Measurements from ENCODE around the gene GDI2. TPM values are rescaled to one million over a fixed set of nuclear protein-coding genes. Genes with fewer than 3 reads are reported as not detected.

GDI2 gene
- total RNA-seq, 1 donor from 2014 or later: 174 TPM

- Histone ChIP-seq H3K36me3 (peaks cover 0 to 75% of the 10 kb centered on the region in 2 donors), H3K4me3 (no peak overlapping the region), H3K4me1 (no peaks in the 10 kb centered on the region), H3K9me3 (no peaks in the 10 kb centered on the region), H3K27me3 (no peaks in the 10 kb centered on the region), H3K27ac (peak overlapping the region; percentile 6)
- no peak for DNase-seq (ENCODE audit: extremely low spot score in 2 of 2)
- intact Hi-C loops (cut with DNase I): no loop called here
- no peak for TF ChIP-seq POLR2A (IDR thresholded peaks at IDR 0.05)
- no peak for TF ChIP-seq CTCF (IDR thresholded peaks at IDR 0.05)
- TF ChIP-seq POLR2AphosphoS5 (IDR thresholded peaks at IDR 0.05; ENCODE audit: insufficient read depth in 1 of 2, low read depth in 1 of 2): no peak
Observed at GRCh38 chr10:5764422-5765297, 48.6 kb downstream of the GDI2 start.

GRCh38 chr10:5762531-5762930 is 50.7 kb downstream of the GDI2 start:
- no peak overlapping the region for H3K4me3 ChIP-seq
- DNase-seq (ENCODE audit: extremely low spot score in 2 of 2): no peak
- H3K4me1 ChIP-seq: no peaks in the 10 kb centered on the region
- intact Hi-C loops (cut with DNase I): no loop called here
- peaks cover 0 to 83% of the 10 kb centered on the region in 2 donors for H3K36me3 ChIP-seq
- H3K27ac ChIP-seq: no peak overlapping the region
- H3K9me3 ChIP-seq: no peaks in the 10 kb centered on the region
- H3K27me3 ChIP-seq: no peaks in the 10 kb centered on the region
- TF ChIP-seq CTCF (IDR thresholded peaks at IDR 0.05) (no peak), POLR2AphosphoS5 (IDR thresholded peaks at IDR 0.05; ENCODE audit: insufficient read depth in 1 of 2, low read depth in 1 of 2) (no peak), POLR2A (IDR thresholded peaks at IDR 0.05) (no peak)

- Histone ChIP-seq H3K36me3 (peaks cover 0 to 81% of the 10 kb centered on the region in 2 donors), H3K27me3 (no peaks in the 10 kb centered on the region), H3K9me3 (no peaks in the 10 kb centered on the region), H3K27ac (no peak overlapping the region), H3K4me3 (no peak overlapping the region), H3K4me1 (no peaks in the 10 kb centered on the region)
- intact Hi-C loops (cut with DNase I): no loop called here
- TF ChIP-seq POLR2AphosphoS5 (IDR thresholded peaks at IDR 0.05; ENCODE audit: insufficient read depth in 1 of 2, low read depth in 1 of 2) (no peak), POLR2A (IDR thresholded peaks at IDR 0.05) (no peak), CTCF (IDR thresholded peaks at IDR 0.05) (no peak)
- DNase-seq (ENCODE audit: extremely low spot score in 2 of 2): no peak
Observed at GRCh38 chr10:5761220-5761619, 52.0 kb downstream of the GDI2 start.

GRCh38 chr10:5760515-5760914 is 52.7 kb downstream of the GDI2 start:
- H3K27me3 ChIP-seq: no peaks in the 10 kb centered on the region
- no peak for DNase-seq (ENCODE audit: extremely low spot score in 2 of 2)
- intact Hi-C loops (cut with DNase I): no loop called here
- peaks cover 0 to 74% of the 10 kb centered on the region in 2 donors for H3K36me3 ChIP-seq
- H3K27ac ChIP-seq: no peak overlapping the region
- no peak overlapping the region for H3K4me3 ChIP-seq
- no peaks in the 10 kb centered on the region for H3K9me3 ChIP-seq
- TF ChIP-seq CTCF (IDR thresholded peaks at IDR 0.05): no peak
- TF ChIP-seq POLR2AphosphoS5 (IDR thresholded peaks at IDR 0.05; ENCODE audit: insufficient read depth in 1 of 2, low read depth in 1 of 2): no peak
- no peak for TF ChIP-seq POLR2A (IDR thresholded peaks at IDR 0.05)
- H3K4me1 ChIP-seq: no peaks in the 10 kb centered on the region

GRCh38 chr10:5758927-5759326 is 54.3 kb downstream of the GDI2 start:
- peaks cover 0 to 58% of the 10 kb centered on the region in 2 donors for H3K36me3 ChIP-seq
- H3K9me3 ChIP-seq: no peaks in the 10 kb centered on the region
- intact Hi-C loops (cut with DNase I): no loop called here
- TF ChIP-seq POLR2AphosphoS5 (IDR thresholded peaks at IDR 0.05; ENCODE audit: insufficient read depth in 1 of 2, low read depth in 1 of 2): no peak
- TF ChIP-seq POLR2A (IDR thresholded peaks at IDR 0.05): no peak
- TF ChIP-seq CTCF (IDR thresholded peaks at IDR 0.05): no peak
- DNase-seq (ENCODE audit: extremely low spot score in 2 of 2): no peak
- H3K4me1 ChIP-seq: no peaks in the 10 kb centered on the region
- H3K27me3 ChIP-seq: no peaks in the 10 kb centered on the region
- no peak overlapping the region for H3K4me3 ChIP-seq
- H3K27ac ChIP-seq: no peak overlapping the region
